Calu3 (cell line): Measurements from ENCODE around the gene ATP6V1C2. TPM values are rescaled to one million over a fixed set of nuclear protein-coding genes. Genes with fewer than 3 reads are reported as not detected.

Experiments used
- BruUV-seq: library from RNA; stranded (reverse); fragments of 400-500 nt; replicated peaks from 2 replicates; lab custom pipeline; 2021; lab: Mats Ljungman, UMichigan
- CTCF ChIA-PET: fragments of 300-600 bp; sonication (Branson Sonifier 250); formaldehyde crosslinking; loops from one replicate; lab custom pipeline; 2022; ENCODE audit warnings: antibody characterized with exemption; lab: Charles Lee
- DNase-seq: peaks from one replicate; pipeline ENCODE4 v3.0.0; 2022
- H3K27ac Mint-ChIP-seq: one replicate; pipeline ENCODE4 v1.8.0; 2022; ENCODE audit warnings: mixed read lengths; ENCODE audit not compliant: unreplicated experiment
- H3K27me3 Mint-ChIP-seq: one replicate; pipeline ENCODE4 v1.8.0; 2022; ENCODE audit warnings: mixed read lengths; ENCODE audit not compliant: unreplicated experiment
- H3K36me3 Mint-ChIP-seq: one replicate; pipeline ENCODE4 v1.8.0; 2022; ENCODE audit warnings: mild to moderate bottlenecking, moderate library complexity, mixed read lengths; ENCODE audit not compliant: insufficient read depth, unreplicated experiment
- H3K4me1 Mint-ChIP-seq: one replicate; pipeline ENCODE4 v1.8.0; 2022; ENCODE audit warnings: mild to moderate bottlenecking, low read depth, mixed read lengths; ENCODE audit not compliant: unreplicated experiment
- H3K4me3 Mint-ChIP-seq: one replicate; pipeline ENCODE4 v1.8.0; 2022; ENCODE audit warnings: mild to moderate bottlenecking, low read depth, moderate library complexity, mixed read lengths; ENCODE audit not compliant: unreplicated experiment
- H3K9me3 Mint-ChIP-seq: one replicate; pipeline ENCODE4 v1.8.0; 2022; ENCODE audit warnings: low read depth, mixed read lengths; ENCODE audit not compliant: unreplicated experiment
- CTCF ChIP-seq: fragments of 200-600 bp; IDR thresholded peaks from one replicate; pipeline ENCODE4 v1.8.0; 2022; ENCODE audit warnings: antibody characterized with exemption; ENCODE audit not compliant: unreplicated experiment
- intact Hi-C: fragments of 100-400 bp; cut with micrococcal nuclease; formaldehyde crosslinking; loops from one replicate; pipeline ENCODE4 v1.10.0; 2022; ENCODE audit not compliant: unreplicated experiment
- total RNA-seq: library from RNA; stranded (reverse); gene quantifications from 2 replicates; pipeline ENCODE4 v1.2.3, GENCODE V29; 2022

The ATP6V1C2 gene
- total RNA-seq, 1 experiment from 2014 or later: 0.28 TPM

- no peak overlapping the region for H3K27ac Mint-ChIP-seq
- DNase-seq: no peak
- no TSS peak for BruUV-seq
- H3K9me3 Mint-ChIP-seq: no peaks in the 10 kb centered on the region
- CTCF ChIA-PET: interaction anchor here (0.6 kb wide), 1 partner anchor 14 kb away, joined by 3 read pairs; no protein-coding TSS in a partner anchor
- intact Hi-C loops: no loop called here
- peaks cover 84% of the 10 kb centered on the region for H3K36me3 Mint-ChIP-seq
- no peaks in the 10 kb centered on the region for H3K27me3 Mint-ChIP-seq
- no peak for TF ChIP-seq CTCF
- H3K4me1 Mint-ChIP-seq: peaks cover 14% of the 10 kb centered on the region
- H3K4me3 Mint-ChIP-seq: no peak overlapping the region
Measured at GRCh38 chr2:10792001-10792634, 70.7 kb downstream of the ATP6V1C2 start.

DNA sequence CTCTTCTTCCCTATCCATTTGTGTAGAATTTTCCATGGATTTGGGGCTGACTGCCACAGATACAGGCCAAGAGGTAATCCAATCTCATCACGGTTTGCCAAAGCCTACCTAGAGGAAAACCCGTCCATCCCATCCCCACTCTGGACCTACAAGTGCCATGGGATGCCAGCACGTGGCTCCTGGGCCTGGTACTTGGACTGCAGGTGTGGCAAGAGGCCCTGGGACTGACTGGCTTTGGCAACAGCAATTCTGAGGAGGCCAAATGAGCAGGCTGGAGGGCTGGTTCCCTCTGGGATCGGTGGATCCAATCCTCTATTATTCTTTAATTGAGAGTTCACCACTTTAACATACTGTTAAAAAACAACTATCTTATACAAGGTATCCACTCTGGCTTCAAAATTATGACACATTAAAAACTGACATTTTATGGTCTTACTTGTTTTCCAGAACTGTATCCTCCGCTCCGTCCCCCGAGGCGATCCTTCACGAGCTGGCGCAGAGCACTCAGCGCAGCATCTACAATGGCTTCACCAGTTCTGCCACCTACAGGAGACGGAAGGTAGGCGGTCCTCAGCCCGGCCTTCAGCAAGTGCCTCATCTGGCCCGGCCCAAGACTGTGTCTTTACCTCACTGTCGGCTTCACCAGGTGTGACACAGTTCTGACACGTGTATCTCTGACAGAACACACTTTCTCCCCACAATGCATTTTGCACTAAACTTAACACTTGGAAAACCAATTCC is 71.4 kb downstream of the ATP6V1C2 start:
- Mint-ChIP-seq H3K27ac (no peak overlapping the region), H3K27me3 (no peaks in the 10 kb centered on the region), H3K36me3 (peaks cover 77% of the 10 kb centered on the region), H3K4me3 (no peak overlapping the region), H3K4me1 (peaks cover 14% of the 10 kb centered on the region), H3K9me3 (no peaks in the 10 kb centered on the region)
- intact Hi-C loops: no loop called here
- TF ChIP-seq CTCF: no peak
- DNase-seq: no peak
- BruUV-seq: no TSS peak
- CTCF ChIA-PET: no interaction called here

DNA sequence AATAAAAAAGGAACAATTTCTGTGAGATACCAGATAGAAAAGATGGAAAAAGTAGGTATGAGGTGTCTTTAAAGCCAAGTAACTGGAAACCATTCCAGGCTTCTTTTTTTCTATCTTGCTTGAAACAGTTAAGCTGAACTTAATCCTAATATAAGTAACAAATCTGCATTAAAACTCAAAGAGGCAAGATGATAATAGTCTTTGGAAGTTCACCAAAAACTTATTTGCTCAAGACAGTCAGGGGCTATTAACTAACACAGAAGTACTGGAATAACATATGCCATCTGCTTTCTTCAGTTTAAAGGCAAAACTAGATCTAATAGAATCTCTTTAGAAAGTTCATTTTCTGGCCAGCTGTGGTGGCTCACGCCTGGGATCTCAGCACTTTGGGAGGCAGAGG is 72.4 kb downstream of the ATP6V1C2 start:
- no peak overlapping the region for H3K27ac Mint-ChIP-seq
- H3K36me3 Mint-ChIP-seq: peaks cover 78% of the 10 kb centered on the region
- H3K27me3 Mint-ChIP-seq: no peaks in the 10 kb centered on the region
- CTCF ChIA-PET: interaction anchor here (0.7 kb wide), 1 partner anchor 18 kb away, joined by 3 read pairs; no protein-coding TSS in a partner anchor
- intact Hi-C loops: no loop called here
- no peak for DNase-seq
- TF ChIP-seq CTCF: no peak
- peaks cover 14% of the 10 kb centered on the region for H3K4me1 Mint-ChIP-seq
- H3K9me3 Mint-ChIP-seq: no peaks in the 10 kb centered on the region
- BruUV-seq: no TSS peak
- H3K4me3 Mint-ChIP-seq: no peak overlapping the region

GRCh38 chr2:10794876-10795275 is 73.4 kb downstream of the ATP6V1C2 start:
- no peak for DNase-seq
- Mint-ChIP-seq H3K4me3 (no peak overlapping the region), H3K27me3 (no peaks in the 10 kb centered on the region), H3K4me1 (peaks cover 14% of the 10 kb centered on the region), H3K27ac (no peak overlapping the region), H3K36me3 (peaks cover 81% of the 10 kb centered on the region), H3K9me3 (no peaks in the 10 kb centered on the region)
- CTCF ChIA-PET: no interaction called here
- intact Hi-C loops: no loop called here
- TF ChIP-seq CTCF: no peak
- BruUV-seq: no TSS peak
